ENCODE measurements around the gene DCHS1. TPM values are rescaled to one million over a fixed set of nuclear protein-coding genes. Genes with fewer than 3 reads are reported as not detected.
A peak's percentile ranks its signal among the peaks of the same experiment; 100 is the strongest.

DCHS1 gene
- total RNA-seq, 1 donor from 2014 or later = 28.0 TPM

DNA sequence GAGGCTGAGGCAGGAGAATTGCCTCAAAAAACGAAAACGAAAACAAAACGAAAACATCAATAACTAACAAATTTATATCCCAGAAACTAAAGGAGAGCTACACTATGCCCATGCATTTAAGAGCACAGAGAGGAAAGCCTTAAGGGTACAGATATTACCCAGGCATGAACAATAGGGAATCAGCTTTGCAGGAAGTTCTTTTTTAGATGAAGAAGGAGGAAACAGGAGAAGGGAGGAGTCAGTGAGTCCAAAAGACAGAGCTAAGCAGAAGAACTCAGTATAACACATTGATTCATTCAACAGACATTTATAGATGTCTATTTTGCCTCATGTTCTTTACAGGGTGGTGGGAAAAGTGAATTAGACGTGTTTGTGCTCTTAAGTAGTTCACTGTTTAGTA, 19.3 kb upstream of the DCHS1 start:
- no peak overlapping the region for H3K4me3 ChIP-seq
- no peak for TF ChIP-seq CTCF (IDR thresholded peaks at IDR 0.05)
- no peaks in the 10 kb centered on the region for H3K9me3 ChIP-seq
- intact Hi-C loops (cut with DNase I) = no loop called here
- DNase-seq (no peak), ATAC-seq (peak; percentile 24)
- no peaks in the 10 kb centered on the region for H3K27me3 ChIP-seq
- no peaks in the 10 kb centered on the region for H3K4me1 ChIP-seq
- no peaks in the 10 kb centered on the region for H3K36me3 ChIP-seq
- no peak overlapping the region for H3K27ac ChIP-seq

- no peak overlapping the region for H3K4me3 ChIP-seq
- no peaks in the 10 kb centered on the region for H3K9me3 ChIP-seq
- ATAC-seq (no peak), DNase-seq (no peak)
- intact Hi-C loops (cut with DNase I) = no loop called here
- no peaks in the 10 kb centered on the region for H3K4me1 ChIP-seq
- no peaks in the 10 kb centered on the region for H3K27me3 ChIP-seq
- no peak overlapping the region for H3K27ac ChIP-seq
- TF ChIP-seq CTCF (IDR thresholded peaks at IDR 0.05) = no peak
- no peaks in the 10 kb centered on the region for H3K36me3 ChIP-seq
These were observed 18.6 kb upstream of the DCHS1 start for GRCh38 chr11:6674219-6674597.

DNA sequence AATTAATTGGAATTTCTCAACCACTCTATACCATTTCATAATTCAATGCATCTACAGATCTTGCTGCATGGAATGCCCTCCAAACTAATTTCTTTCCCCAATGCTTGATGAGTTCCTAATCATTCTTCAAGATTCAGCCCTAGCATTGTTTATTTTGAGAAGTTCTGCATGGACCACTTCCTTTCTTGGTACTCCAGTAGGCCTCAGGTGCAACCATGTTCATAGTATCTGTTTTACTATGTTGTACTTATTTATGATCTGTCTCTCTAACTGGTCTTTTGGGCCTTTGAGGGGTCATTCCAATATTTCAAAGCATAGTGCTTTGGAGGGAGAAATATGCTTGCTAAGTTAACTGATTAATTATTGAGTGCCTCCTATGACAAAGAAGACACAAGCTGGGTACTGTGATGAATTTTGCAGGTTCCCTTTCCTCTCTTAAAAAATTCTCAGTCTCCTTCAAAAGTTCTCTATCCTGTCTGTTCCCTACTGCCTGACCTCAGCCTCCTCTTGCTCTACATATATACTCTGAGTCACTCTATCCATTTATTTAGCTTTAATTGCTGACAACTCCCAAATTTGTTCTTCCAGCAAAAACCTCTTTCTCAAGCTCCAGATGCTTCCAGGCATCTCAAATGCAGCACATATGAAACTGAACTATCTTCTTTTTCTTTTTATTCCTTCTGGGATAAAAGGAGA, 18.1 kb upstream of the DCHS1 start:
- intact Hi-C loops (cut with DNase I) = no loop called here
- no peaks in the 10 kb centered on the region for H3K36me3 ChIP-seq
- H3K9me3 ChIP-seq = no peaks in the 10 kb centered on the region
- H3K27me3 ChIP-seq = no peaks in the 10 kb centered on the region
- ATAC-seq (no peak), DNase-seq (no peak)
- TF ChIP-seq CTCF (IDR thresholded peaks at IDR 0.05) = no peak
- no peak overlapping the region for H3K27ac ChIP-seq
- H3K4me3 ChIP-seq = no peak overlapping the region
- H3K4me1 ChIP-seq = no peaks in the 10 kb centered on the region

DNA sequence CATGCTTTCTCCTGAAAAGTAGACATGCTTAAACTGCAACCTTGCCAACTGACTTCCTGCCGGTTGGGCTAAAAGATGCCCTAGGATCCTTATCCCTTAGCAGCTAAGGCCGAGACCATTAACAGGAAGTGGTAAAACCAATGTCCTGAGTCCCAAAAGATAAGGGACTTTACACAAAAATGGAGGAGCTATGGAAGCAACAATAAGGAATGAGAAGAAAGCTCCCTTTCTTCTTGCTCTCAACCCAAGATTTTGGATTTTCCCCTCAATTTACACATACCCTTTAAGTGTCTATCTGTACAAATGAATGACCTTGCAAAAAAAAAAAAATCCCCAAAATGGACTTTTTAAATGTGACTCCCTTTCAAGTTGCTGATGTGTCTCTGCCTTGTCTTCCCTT, 16.4 kb upstream of the DCHS1 start:
- no peak overlapping the region for H3K4me3 ChIP-seq
- no peaks in the 10 kb centered on the region for H3K9me3 ChIP-seq
- no peak for ATAC-seq
- no peaks in the 10 kb centered on the region for H3K36me3 ChIP-seq
- intact Hi-C loops (cut with DNase I) = no loop called here
- H3K27me3 ChIP-seq = no peaks in the 10 kb centered on the region
- no peaks in the 10 kb centered on the region for H3K4me1 ChIP-seq
- H3K27ac ChIP-seq = no peak overlapping the region
- no peak for TF ChIP-seq CTCF (IDR thresholded peaks at IDR 0.05)
- DNase-seq = no peak

GRCh38 chr11:6670202-6670830, 14.7 kb upstream of the DCHS1 start:
- H3K27ac ChIP-seq = no peak overlapping the region
- intact Hi-C loops (cut with DNase I) = no loop called here
- H3K36me3 ChIP-seq = no peaks in the 10 kb centered on the region

More at GRCh38 chr11:6670202-6670830, 14.7 kb upstream of the DCHS1 start:
- Histone ChIP-seq H3K4me1 (no peaks in the 10 kb centered on the region), H3K9me3 (no peaks in the 10 kb centered on the region), H3K4me3 (no peak overlapping the region), H3K27me3 (no peaks in the 10 kb centered on the region)
- no peak for DNase-seq
- no peak for TF ChIP-seq CTCF (IDR thresholded peaks at IDR 0.05)
- no peak for ATAC-seq
